ENCODE data around the gene ZNF800.

ZNF800 gene

DNA sequence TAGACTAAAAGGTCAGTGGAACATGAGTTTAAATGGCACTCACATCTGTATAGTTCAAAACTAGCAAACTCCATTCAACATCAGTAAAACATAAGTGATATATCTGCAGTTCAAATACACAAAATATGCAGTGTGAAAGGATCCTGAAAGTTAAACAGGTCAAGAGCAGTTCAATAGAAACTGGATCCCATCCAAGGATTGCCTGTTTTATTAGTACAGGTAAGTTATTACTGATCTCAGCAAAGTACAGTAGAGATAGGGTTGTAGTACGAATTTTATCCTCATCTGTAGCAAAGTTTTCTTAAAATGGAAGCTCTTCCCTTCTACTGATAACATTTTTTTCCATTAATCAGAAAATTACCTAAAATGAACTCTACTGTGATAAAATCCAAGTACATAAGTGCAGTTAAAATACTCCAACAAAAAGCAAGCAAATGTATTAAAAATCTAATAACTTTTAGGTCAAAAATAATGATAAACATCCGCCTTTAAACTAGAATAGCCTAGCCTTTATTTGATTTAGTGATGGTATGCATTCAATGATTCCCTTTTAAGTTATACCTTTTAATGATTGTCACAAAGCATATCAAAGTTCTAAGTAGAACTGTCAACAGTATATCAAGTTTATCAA is 2.2 kb downstream of the ZNF800 start:
- DNase-seq, result no peak

DNA sequence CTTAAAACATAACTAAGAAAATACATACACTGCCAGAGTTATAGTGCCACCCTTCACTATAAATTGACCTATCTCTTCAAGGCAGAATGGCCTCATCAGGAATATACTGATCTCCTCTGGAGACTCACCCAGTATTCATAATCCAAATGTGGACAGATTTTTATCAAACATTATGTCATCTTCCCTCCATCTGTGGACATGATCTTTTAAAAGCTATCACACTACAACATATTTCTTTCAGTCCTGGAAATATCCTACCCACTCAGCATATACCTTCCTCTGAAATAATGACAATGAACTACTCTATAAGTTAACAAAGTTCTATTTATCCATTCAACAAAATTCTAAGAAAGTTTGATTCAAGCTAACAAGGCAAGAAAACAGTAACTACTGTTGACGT is 3.2 kb downstream of the ZNF800 start:
- DNase-seq, result no peak

DNA sequence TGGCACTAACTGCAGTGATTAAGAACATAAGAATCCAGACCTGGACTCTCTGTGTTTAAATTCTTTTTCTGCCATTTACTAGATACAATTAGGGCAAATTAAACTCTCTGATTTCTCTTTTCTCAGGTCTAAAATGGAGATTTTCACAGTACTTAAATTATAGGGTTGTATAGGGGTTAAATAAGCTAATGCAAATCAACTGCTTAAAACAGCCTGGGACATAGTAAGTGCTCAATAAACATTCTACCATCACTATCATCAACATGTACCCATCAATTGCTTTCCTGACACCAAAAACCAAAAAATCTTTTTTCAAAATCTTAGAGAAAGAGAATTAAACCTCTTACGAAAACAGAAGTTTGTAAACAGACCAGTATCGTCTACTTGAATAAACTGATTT is 4.5 kb downstream of the ZNF800 start:
- DNase-seq, result no peak

DNA sequence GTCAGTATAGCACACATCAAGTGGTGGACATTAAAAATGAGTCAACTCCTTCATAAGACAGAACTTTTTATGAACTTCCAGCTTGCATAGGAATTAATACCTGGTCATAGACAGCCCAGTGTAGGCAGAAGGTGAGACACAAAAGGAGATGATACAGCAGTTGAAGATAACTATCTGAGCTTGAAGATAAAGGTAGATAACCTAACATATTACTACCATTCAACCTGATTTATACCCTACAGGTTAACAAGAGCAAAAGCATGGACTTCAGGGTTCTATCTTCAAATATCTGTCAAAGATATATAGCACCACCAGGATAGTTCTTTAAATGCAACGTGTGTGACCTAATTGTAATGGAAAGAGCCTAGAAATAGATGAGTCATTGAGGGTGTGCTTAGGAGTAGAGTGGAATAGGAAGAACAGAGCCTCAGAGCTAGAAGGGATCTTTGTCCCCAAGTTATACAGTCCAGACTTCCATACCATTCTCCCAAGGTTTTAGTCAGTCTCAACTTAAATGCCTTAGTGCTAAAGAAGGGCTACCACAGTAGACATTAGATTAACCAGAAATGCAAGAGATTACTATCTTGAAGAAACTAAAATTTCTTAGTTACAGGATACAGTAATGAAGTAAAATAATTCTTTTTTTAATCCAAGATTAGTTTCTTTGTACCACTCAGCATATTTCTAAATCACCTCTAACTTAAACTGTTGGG is 9.2 kb downstream of the ZNF800 start:
- no peak for DNase-seq

DNA sequence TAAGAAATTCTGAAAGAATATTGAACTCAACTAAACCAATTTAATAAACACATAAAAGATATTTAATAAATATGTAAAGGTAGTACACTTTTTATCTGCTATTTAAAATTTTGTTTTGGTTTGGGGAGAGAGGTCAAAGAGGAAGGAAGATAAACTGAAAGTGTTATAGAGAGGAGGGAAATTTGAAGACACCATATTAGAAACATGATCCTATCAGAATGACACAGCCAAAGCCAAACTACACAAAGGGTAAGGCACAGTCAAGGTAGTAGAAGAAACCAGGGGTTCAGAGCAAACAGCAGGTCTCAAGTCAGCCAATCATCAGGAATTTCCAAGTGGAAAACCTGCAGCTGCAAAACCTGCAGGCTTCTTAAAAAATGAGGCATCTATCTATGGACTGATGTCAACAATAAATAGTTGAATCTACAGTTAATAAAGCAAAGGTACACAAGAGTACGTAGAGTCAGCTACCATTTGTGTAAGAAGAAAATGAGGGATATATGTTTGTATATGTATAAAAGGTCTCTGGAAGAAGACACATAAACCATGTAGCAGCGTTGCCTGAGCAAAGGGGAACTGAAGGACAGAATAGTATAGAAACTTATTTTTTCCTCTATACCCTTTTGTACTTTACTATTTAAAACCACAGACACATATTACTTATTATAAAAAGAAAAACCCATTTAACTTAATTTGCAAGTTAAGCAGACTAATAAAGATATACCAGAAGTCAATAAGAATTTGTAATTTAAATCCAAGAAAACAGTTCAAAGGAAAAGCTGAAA is 10.0 kb downstream of the ZNF800 start:
- DNase-seq, result no peak

DNA sequence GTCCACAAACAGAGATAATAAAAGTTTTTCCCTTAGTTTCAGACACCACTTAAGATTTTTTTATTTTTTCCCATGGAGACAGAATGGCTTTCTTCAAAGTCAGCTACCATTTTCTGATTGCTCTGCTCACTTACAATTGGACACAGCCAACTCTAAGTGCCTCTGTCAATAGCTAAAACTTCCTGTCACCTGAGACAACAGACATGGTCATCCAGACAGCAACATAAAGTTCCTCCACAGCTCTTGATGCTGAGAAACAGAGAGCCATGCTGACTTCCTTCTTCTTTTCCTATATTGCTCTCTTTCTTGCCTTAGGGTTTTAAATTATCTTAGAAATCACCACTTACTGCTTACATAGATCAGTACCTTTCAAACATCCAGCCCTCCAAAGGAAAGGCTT is 12.0 kb downstream of the ZNF800 start:
- DNase-seq, result no peak

DNA sequence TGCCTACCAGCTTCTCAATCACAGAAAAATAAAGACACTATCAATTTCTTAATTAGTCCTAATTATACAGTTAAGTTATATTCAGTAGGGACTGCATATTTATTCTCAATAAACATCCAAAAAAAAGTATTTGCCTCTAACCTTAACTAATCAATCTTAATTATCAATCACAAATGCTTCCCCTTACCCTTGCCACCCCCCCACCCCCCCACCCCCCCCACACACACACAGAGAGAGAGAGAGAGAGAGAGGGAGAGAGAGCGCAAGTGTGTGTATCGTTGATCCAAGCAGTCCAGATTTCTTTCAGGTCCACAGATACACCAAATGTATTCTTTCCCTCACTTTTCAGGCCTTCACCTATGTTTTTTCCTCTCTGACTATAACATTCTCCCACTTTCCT is 12.9 kb downstream of the ZNF800 start:
- DNase-seq, result no peak

DNA sequence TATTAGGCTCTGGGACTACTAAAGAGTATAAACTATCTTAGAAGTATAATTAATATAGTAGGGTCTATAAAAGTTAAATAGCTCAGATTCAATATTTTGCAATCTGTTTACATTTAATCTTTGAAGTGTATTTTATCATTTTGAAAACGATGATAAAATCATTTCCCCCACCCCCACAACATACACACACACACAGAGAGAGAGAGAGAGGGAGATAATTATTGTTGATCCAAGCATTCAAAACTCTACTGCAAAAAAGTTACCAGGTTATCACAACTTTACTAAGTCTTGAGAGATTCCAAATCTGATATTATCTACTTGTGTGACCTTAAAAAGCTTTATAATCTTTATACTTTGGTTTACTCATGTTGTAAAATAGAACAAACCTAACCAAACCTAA is 14.0 kb downstream of the ZNF800 start:
- no peak for DNase-seq

DNA sequence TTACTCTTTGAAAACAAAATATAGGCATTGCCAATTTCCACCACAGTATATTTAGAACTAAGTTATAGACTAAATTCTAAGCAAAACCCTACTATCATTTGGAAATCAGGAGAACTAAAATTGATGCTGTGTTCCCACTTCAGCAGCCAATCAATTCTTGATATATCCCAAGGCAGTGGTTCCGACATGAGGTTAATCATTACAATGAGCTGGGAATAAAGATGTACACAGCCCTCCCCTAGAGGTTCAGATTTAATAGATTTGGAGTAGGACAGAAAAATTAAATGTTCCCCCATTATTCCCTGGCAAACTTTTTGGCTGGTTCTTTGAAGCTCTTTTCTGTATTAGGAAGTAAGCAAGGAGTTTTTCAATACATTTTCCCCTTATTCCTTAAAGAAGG is 15.1 kb downstream of the ZNF800 start:
- DNase-seq, result no peak

DNA sequence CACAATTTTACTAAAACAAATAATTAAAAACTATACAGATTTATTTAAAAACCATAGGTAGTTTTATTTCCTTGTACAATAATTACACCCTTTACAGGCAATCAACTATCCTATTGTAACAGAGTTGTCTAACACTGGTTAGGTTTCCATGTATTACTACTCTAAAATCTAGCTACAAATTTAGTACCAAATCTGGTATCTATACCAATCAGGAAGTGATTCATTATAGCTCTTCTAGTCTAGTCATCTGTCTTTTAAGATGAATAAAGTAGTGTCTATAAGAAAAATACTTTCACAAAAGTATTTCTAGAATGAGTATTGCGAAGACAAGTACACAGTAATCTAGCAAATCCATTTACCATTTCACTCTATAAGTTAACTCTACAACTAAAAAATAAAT is 16.9 kb downstream of the ZNF800 start:
- no peak for DNase-seq

DNA sequence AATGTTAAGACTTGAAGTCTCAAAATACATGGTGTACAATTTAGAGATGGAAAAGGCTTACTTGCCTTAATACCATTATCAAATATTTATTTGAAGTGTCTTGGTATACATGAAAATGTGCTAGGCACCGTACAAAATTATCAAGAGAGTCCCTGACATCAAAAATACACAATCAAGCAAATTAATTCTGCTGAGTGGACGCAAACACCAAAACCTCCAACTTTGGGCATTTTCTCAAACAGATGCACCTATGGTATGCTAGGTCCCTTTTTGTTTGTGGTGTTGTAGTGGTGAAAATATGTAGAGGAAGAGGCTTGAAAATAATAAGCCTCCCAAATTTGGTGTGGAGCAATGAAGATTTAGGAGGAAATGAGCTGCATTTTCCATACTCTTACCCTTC is 24.8 kb downstream of the ZNF800 start:
- no peak for DNase-seq

DNA sequence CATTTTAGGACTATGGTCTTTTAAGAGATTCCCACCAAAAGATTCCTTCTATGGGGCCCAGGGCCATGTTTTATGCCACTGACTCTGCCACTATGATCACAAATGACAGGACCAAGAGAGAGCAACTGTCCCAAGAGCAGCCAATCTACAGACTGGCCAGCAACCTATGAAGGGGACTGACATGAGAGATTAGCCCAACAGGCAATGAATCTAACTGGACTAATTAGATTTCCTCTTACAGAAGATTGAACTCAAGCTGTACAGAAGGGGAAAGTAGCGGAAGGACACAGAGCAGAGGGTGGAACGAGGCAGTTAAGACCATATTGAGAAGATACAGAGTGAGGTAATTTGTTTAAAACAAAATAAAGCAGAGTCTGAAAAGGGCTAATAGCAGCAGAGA is 25.8 kb downstream of the ZNF800 start:
- no peak for DNase-seq

DNA sequence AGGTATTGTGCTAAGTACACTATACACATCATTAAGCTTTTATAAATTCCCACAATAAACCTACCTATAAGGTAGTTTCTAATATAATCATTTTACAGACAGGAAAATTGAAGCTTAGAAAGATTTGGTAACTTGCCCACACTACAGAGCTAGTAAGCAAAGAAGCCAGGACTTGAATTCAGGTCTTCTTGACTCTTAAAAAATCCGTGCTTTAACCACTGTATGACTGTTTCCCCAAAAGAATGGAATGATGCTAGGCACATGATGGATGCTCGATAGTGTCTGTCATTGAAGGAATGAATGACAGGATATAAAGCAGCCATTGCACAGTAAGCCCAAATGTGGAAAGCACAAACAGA is 26.6 kb downstream of the ZNF800 start:
- DNase-seq, result no peak

DNA sequence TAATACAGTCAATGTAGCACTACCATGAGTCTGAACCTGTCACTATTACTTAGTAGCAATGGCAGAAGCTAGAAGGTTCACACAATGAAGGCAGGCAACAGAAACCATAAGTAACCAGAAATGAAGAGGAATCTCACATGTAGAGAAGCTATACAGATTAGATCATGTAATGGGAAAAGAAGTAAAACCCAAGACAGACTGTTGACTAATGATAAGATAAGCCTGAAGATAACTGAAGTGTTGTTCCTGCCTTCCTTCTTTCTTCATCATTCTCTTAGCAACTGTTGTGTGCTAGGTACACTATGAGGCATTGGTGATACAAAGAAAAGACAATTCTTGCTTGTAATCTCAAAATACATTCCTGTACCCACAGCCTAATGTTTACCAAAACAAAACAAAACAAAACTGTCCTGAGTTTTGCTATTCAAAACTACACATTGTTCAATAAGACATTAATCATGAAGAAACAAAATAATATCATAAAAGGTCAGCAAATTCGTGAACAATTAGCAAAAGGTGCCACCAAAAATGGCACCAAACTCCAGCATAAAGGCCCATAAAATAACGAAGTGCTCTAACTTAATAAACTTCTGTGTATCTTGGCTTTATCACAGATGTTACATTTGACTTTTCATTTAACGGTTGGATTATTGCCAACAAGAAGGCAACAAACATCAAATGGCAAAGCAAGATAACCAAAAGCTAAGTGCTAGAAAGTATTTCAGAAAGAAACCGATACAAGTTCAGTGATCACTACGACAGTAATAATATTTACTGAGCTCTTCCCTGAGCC is 27.1 kb downstream of the ZNF800 start:
- DNase-seq, result no peak

DNA sequence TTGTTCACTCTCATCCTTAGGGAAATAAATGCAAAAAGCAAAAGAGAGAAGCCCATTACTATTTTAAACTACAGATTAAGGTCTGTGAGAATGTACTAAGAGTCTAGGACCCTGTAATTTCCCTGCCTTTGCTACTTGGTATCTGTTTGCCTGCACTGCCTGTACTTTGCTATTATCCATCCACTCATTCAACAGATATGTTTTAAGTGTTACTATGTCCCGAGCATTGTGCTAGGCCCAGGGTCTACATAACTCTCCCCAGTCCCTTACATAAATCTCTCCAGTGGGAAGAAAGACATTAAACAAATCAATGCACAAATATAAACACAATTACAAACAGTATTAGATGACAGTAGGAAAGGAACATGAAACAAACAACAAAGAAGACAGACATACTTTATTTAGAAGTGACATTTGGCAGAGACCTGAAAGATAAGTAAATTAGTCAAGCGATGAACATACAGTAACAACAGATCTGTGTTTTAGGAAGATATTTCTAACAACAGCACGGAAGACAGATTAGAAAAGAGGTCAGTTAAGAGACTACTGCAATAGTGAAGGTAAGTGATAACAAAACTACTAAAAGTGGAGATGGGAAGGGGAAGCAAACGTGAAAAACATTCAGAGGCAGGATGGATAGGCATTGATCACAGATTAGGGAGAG is 30.0 kb downstream of the ZNF800 start:
- no peak for DNase-seq

DNA sequence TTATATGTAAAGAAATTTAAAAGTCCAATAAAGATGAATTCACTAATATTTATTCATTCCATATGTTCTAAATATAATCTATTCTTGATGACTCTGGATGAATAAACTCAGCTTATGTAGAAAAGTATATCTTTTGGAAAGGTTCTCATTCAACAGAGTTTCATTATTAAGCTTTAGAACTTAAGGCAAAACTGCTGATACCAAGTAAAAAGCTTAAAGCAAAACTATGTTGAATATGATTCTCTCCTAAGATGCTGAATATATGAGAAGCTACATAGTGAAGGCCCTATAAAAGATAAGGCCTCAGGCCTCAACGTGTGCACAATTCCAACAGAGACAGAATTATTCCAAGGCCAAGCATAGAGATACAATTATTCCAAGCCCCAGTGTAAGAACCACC is 30.8 kb downstream of the ZNF800 start:
- no peak for DNase-seq

DNA sequence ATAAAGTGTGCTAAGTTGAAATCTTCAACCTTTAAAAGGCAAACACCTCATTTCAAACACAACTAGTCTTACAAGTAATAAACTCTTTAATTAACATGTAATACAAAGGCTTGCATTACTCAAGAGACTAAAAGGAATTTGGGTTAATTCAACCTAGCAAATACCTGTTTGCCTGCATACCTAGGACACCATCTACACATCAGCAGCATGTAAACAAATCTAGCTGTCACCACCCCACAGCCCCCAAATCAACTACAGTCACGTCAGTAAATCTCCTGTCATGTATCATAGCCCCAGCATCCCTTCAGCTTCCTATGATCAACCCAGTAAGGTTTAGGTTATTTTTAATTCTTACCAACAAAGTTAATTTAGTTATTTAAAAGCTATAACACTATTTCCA is 33.5 kb downstream of the ZNF800 start:
- DNase-seq, result no peak

DNA sequence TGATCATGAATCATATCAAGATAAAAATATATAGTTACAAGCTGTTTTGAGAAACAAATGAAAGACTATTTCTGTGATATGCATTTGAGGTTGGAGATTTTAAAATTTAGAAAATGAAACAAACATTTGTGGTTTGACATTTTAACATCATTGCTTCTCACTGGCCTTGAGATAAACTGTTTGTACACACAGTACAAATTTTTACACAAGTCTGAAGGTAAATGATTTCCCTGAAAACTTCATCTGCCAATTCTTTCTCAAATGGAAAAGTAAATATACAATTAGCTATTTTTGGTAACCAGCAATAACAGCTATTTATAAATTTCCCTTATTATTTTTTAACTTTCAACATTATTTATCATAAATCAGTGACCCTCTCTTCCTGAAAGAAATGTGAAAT is 38.6 kb downstream of the ZNF800 start:
- DNase-seq, result no peak

DNA sequence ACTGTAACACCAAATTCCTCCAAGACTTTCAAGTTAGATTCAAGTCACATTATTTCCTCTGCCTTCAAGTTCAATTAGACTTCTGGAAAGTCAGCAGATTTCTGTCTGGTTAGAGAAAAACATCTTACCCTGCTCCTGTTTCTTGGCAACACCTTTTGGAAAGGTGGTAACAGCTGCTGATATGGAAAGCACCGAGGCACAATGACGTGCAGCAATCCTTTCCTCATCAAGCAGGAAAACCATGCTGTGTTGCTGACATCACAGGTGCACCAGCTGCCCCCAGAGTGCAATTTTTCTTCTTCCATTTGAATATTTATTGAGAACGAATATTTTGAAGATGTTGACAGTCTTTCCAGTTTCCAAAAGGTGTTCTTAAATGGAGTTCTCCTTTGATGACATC is 41.9 kb downstream of the ZNF800 start:
- no peak for DNase-seq

DNA sequence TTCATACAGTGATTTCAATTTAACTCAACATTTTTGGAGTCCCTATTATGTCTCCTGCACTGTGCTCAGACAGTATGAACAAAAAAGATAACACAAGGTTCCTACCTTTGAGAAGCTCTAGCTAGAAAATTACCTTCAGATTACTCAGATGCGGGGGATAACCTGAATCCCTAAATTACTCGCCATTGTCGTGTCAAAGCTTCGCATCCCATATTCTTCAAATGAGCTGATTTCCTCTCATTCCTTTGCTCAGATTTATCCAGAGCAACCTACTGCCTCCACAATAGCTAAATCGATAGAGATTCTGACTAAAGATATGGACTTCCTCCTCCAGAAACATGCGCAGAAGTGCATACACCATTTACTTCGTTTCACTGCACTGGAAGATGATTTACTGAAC is 42.6 kb downstream of the ZNF800 start:
- no peak for DNase-seq

DNA sequence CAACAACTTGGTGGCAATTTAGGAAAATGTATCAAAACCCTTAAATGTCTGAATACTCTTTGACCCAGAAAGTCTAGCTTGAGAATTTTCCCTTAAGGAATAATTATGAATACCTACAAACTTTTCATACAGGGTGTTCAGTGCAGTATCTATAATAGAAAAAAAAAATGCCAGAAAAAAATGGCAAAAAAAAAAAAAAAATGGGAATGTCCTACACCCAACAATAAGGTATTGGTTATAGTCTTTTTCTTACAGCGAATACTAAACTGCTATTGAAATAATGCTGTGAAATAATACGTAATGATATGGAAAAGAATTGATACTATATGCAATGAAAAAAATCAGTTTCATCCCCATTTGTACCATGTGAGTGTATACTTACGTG is 44.3 kb downstream of the ZNF800 start:
- DNase-seq, result no peak

DNA sequence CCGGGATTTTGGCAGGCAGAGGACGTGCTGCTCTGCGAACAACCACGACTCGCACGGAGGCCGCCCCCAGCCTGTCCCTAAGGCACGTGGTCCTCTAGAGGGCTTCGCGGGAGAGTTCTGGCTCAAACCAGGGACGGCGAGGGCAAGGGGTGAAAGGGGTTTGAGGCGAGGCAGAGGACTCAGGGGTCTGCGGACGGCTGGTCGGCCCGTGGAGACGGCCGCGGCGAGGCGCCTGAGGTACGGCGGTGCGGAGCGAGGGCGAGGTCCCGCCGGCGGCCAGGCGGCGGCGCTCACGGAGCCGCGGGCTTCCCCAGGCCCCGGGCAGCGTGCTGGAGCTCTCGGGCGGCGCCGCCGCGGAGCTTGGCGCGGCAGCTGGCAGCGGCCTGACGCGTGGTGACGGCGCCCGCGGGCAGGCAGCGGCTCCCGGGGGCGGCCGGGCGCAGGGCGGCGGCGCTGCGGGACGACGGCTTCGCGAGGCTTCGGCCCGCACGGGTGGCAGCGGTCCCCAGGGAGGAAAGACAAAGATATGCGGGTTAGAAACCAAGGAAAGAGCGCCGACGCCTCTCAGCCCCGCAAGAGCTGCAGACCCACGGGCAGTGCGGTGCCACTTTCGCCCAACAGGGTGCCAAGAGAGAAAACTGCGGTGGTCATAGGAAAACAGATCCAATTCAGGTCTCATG is 44.8 kb downstream of the ZNF800 start:
- no peak for DNase-seq
